IPS DF 6.9 (cell line): ENCODE measurements around the gene GALNT2.

ENCODE experiments used
- DNase-seq: peaks from one replicate; pipeline ENCODE4 v3.0.0-alpha.2; 2013; ENCODE audit warnings: low read depth, low spot score
- H3K27ac ChIP-seq: one replicate; pipeline ENCODE4 v1.5.1; 2013; ENCODE audit warnings: low read length, control low read depth
- H3K27me3 ChIP-seq: 2 replicates; pipeline ENCODE4 v1.6.1; 2013; ENCODE audit warnings: mild to moderate bottlenecking, low read length; ENCODE audit not compliant: control insufficient read depth, insufficient read depth
- H3K36me3 ChIP-seq: 2 replicates; pipeline ENCODE4 v1.6.1; 2013; ENCODE audit warnings: low read length; ENCODE audit not compliant: control insufficient read depth, insufficient read depth
- H3K4me1 ChIP-seq: 2 replicates; pipeline ENCODE4 v1.6.1; 2013; ENCODE audit warnings: low read length; ENCODE audit not compliant: control insufficient read depth, insufficient read depth
- H3K4me3 ChIP-seq: 2 replicates; pipeline ENCODE4 v1.5.1; 2013; ENCODE audit warnings: mild to moderate bottlenecking, low read length
- H3K9me3 ChIP-seq: 2 replicates; pipeline ENCODE4 v1.6.1; 2013; ENCODE audit warnings: low read length, inconsistent platforms; ENCODE audit not compliant: control insufficient read depth, insufficient read depth
- WGBS: extraction: QIAGEN DNeasy Blood & Tissue Kit; methylation state at CpG from one replicate; pipeline ENCODE4 v1.1.7; 2013; ENCODE audit warnings: mixed read lengths, missing lambda C conversion rate; ENCODE audit not compliant: insufficient read length, insufficient coverage; 5-methylcytosine and 5-hydroxymethylcytosine counted together

The GALNT2 gene

DNA sequence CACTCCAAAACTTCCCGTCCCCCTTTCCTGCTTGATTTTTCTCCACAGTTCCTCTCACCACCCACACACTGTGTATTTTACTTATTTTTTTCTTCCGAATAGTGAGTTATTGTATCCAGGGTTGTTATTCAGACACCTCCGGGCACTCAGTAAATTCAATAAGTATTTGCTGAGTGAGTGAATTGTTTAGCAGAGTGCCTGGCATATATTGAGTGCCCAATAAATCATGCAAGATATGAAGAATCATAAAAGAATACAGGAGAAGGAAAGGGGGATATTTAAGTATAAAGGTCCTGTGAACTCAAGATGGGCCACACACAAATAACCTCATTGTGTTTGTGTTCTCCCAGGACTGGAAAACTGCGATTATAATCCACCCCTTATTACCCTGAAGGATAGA is 139.9 kb downstream of the GALNT2 start:
- H3K4me1 ChIP-seq: peaks cover 2% of the 10 kb centered on the region; the same call in 1 of the 2 replicates
- no peak overlapping the region for H3K27ac ChIP-seq
- no peaks in the 10 kb centered on the region for H3K27me3 ChIP-seq
- peaks cover 3% of the 10 kb centered on the region; the same call in 1 of the 2 replicates for H3K36me3 ChIP-seq
- H3K4me3 ChIP-seq: no peak overlapping the region
- WGBS: no CpG with 5 or more reads among the region's 4 CpGs
- no peaks in the 10 kb centered on the region for H3K9me3 ChIP-seq
- DNase-seq: no peak

DNA sequence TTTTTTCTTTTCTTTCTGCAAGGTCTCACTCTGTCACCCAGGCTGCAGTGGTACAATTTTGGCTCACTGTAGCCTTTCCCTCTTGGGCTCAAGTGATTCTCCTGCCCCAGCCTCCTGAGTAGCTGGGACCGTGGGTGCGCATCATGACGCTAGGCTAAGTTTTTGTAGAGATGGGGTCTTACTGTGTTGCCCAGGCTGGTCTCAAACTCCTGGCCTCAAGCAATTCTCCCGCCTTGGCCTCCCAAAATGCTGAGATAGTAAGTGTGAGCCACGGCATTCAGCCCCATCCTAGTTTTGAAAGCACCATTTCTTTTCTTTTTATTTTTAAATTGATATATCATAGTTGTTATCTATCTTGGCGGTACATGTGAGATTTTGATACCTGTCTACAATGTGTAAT is 140.6 kb downstream of the GALNT2 start:
- WGBS: no CpG with 5 or more reads among the region's 6 CpGs
- Histone ChIP-seq H3K4me3 (no peak overlapping the region), H3K36me3 (peaks cover 3% of the 10 kb centered on the region; the same call in 1 of the 2 replicates), H3K4me1 (peaks cover 2% of the 10 kb centered on the region; the same call in 1 of the 2 replicates), H3K27ac (no peak overlapping the region), H3K9me3 (no peaks in the 10 kb centered on the region), H3K27me3 (no peaks in the 10 kb centered on the region)
- DNase-seq: no peak

DNA sequence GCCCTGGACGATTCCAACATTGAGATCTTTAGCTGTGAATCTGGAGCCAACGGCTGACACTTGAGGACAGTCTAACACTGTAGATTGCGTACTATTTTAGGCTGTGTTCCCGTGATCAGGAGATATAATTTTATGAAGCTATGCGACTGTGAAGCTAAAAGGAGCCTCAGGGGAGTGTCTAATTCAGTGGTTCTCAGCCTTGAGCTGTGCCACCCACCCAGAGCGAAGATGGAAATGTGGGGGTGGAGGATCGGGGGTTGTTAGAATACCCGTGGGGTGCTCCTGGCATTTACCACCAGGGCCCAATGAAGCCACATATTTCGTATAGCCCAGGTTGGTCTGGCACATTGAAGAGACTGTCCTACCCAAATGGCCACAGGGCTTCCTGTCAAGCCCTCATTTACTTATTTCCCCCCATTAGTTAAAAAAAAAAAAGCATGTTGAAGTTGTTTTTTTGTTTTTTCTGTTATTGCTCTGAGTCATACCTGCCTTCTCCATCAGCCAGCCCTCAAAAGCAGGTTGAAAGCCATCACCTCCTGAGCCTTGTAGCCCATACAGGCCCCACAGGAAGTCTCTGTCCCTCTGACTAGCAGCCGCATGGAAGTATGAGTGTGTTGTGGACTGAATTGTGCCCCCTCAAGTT is 141.7 kb downstream of the GALNT2 start:
- no peaks in the 10 kb centered on the region for H3K9me3 ChIP-seq
- H3K27me3 ChIP-seq: no peaks in the 10 kb centered on the region
- H3K4me1 ChIP-seq: peaks cover 2% of the 10 kb centered on the region; the same call in 1 of the 2 replicates
- no peak overlapping the region for H3K4me3 ChIP-seq
- peaks cover 3% of the 10 kb centered on the region; the same call in 1 of the 2 replicates for H3K36me3 ChIP-seq
- no peak for DNase-seq
- no peak overlapping the region for H3K27ac ChIP-seq
- no CpG with 5 or more reads among the region's 10 CpGs for WGBS

DNA sequence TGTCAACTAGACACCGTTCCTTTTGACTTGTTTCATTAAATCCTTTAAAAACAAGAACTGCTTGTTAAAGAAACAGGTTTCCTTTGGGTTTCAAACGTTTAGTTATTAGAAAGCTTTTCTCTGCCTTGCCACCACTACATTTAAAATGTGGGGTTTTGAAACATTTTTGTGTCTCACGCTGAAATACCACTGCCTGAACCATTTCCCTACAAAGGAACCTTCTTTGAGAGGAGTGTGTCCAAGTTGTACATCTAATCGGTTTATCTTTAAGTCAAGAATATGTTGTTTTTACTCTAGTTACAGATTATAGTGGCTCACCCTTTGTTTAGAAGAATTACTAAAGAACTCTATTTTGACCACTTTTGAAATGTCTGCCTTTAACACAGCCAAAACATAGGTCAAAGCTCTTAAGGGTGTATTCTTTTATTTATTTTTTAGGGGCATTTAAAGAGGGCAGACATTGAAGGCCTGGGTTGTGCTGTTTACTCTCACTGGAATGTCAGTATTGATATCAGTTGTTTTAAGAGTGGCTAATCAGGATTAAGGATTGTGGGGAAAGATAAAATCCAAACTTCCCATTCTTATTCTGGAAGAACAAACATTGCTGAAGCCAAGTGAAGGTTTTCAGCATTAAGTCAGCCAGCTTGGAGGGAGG is 143.4 kb downstream of the GALNT2 start:
- H3K27ac ChIP-seq: no peak overlapping the region
- WGBS: no CpG with 5 or more reads among the region's 4 CpGs

DNA sequence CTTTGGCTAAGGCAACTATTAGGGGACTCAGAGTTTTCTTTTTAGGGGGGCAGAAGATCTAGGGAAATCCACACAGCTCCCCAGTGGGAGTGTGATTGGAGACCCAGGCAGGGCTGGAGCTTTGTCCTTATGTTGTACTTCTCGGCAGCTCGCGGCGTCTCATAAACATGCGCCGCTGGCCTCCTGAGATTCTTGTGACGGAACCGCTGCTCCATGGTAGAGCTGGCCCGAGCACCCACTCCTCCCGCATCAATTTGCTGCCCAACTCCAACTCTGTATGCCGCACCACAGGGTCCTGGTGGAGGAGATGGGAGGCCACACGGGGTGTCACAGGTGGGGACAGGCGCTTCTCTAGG is 143.9 kb downstream of the GALNT2 start:
- H3K36me3 ChIP-seq: no peaks in the 10 kb centered on the region
- H3K27me3 ChIP-seq: no peaks in the 10 kb centered on the region
- H3K4me3 ChIP-seq: no peak overlapping the region
- no peaks in the 10 kb centered on the region for H3K9me3 ChIP-seq
- no peak for DNase-seq
- H3K4me1 ChIP-seq: no peaks in the 10 kb centered on the region
- no peak overlapping the region for H3K27ac ChIP-seq
- whole genome bisulfite sequencing: no CpG with 5 or more reads among the region's 13 CpGs

More for the DNA sequence above, 143.4 kb downstream of the GALNT2 start:
- no peak for DNase-seq
- no peaks in the 10 kb centered on the region for H3K27me3 ChIP-seq
- no peaks in the 10 kb centered on the region for H3K36me3 ChIP-seq
- H3K9me3 ChIP-seq: no peaks in the 10 kb centered on the region
- H3K4me1 ChIP-seq: no peaks in the 10 kb centered on the region
- no peak overlapping the region for H3K4me3 ChIP-seq

DNA sequence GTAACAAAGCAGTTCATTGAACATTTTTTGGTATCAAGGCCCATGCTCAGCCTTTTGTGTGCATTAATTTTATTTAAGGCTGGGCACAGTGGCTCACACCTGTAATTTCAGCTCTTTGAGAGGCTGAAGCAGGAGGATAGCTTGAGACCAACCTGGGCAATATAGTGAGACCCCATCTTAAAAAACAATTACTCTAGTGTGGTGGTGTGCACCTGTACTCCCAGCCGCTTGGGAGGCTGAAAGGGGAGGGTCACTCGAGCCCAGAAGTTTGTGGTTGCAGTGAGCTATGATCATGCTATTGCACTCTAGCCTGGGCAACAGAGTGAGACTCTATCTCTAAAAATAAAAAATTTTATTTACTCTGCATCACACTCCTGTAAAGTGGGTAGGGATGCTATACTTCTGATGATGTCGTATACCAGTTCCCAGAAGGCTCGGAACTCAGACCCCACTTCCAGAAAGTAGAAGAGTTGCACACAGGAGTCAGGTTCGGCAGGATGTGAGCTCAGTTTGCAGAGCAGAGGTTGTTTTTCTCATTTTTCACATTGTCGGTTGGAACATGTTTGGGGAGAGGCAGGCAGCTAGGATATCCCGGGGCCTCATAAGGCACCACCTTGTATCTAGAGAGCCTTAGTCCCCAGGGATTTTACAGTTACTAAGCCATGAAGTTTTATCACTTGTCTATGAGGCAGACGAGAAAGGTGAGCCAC is 144.6 kb downstream of the GALNT2 start:
- H3K36me3 ChIP-seq: no peaks in the 10 kb centered on the region
- WGBS: no CpG with 5 or more reads among the region's 8 CpGs
- H3K4me3 ChIP-seq: no peak overlapping the region
- H3K9me3 ChIP-seq: no peaks in the 10 kb centered on the region
- H3K27me3 ChIP-seq: no peaks in the 10 kb centered on the region
- H3K27ac ChIP-seq: no peak overlapping the region
- no peaks in the 10 kb centered on the region for H3K4me1 ChIP-seq
- DNase-seq: no peak

DNA sequence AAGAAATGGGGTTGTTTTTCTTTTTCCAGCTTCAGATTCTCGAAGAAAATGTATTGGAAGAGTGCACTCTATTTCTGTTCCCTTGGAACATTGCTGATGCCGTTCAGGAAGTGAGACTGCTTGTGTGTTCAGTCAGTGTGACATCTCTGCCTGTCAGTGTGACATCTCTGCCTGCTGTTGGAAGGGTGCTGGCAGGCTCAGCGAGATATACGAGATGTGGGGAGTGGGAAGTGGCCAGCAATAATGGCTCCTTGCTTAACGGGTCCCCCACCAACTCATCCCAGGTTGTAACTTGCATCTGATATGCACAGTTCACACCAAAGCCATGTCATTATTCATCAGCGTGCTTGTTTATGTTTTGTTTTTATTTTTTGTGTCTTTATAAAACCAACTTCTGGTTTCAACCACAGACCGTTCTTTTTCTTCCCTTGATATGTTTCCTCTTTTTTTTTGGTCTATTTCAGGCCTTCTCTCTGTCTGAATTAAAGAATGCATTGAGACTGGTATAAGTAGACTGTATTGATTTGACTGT is 145.4 kb downstream of the GALNT2 start:
- no CpG with 5 or more reads among the region's 7 CpGs for WGBS
- Histone ChIP-seq H3K4me1 (no peaks in the 10 kb centered on the region; the same call in 1 of the 2 replicates), H3K27ac (no peak overlapping the region), H3K4me3 (no peak overlapping the region), H3K27me3 (no peaks in the 10 kb centered on the region), H3K36me3 (no peaks in the 10 kb centered on the region), H3K9me3 (no peaks in the 10 kb centered on the region)
- DNase-seq: no peak

DNA sequence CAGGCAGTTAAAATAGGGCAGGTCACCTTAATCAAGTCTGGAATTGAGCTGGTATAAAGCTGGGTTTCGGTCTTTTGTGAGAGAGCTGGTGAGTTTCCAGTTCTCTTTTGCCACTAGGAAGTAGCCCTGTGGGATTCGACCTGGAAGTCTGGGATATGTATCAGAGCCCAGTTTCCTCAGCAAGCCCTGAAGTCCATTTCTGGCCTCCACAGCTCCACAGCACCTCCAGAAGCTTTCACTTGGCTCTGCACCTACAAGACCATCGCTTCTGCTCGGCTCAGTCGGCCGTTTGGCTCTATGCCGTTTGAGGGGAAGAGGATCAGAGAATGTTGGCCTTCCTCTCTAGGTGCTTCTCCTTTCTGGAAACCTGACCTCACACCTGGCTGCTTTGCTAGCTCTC is 148.0 kb downstream of the GALNT2 start:
- DNase-seq: no peak
- no peaks in the 10 kb centered on the region for H3K36me3 ChIP-seq
- WGBS: no CpG with 5 or more reads among the region's 7 CpGs

DNA sequence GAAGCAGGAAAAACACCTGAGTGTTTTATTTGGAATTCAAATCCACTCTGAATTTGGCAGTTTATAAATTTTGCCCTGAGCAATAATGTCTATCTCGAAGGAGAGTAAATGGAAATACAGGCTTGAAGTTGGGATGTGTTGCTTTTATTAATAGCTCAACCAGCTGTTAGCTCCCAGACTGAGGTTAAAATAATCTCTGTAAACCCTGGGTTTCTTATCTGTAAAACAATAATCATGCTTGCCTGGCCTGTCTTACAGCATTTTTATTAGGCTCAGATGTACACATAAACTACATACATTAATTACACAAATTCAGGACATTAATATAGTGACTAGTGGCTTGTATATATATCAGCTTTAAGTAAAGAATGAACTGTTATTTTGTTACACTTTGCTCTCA is 148.5 kb downstream of the GALNT2 start:
- H3K27me3 ChIP-seq: no peaks in the 10 kb centered on the region
- H3K4me3 ChIP-seq: no peak overlapping the region
- WGBS: no CpG with 5 or more reads among the region's 1 CpG
- H3K9me3 ChIP-seq: no peaks in the 10 kb centered on the region
- H3K27ac ChIP-seq: no peak overlapping the region
- peaks cover 3% of the 10 kb centered on the region for H3K4me1 ChIP-seq
- H3K36me3 ChIP-seq: no peaks in the 10 kb centered on the region
- no peak for DNase-seq

More for the DNA sequence above, 148.0 kb downstream of the GALNT2 start:
- Histone ChIP-seq H3K27me3 (no peaks in the 10 kb centered on the region), H3K4me1 (peaks cover 2% of the 10 kb centered on the region), H3K4me3 (no peak overlapping the region), H3K27ac (no peak overlapping the region), H3K9me3 (no peaks in the 10 kb centered on the region)

DNA sequence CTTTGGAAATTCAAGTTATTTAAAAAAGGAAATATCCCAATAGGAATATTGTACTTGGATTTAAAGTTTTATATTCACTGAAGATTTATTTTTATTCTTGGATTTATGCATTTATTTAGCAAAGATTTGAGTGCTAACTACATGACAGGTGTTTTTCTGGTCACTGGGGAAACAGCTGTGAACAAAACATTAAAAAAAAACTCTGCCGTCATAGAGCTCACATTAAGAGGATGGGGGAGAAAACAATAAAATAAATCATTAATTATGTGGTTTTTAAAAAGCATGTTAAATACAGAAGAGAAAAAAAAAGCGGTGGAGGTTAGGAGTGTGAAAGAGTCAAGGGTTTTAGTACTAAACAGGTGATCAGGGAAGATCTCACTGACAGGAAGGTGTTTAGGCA is 149.9 kb downstream of the GALNT2 start:
- no peak overlapping the region for H3K4me3 ChIP-seq
- no peak overlapping the region for H3K27ac ChIP-seq
- no peaks in the 10 kb centered on the region for H3K36me3 ChIP-seq
- WGBS: 100% methylated on average over 1 of the region's 2 CpGs
- DNase-seq: no peak
- H3K9me3 ChIP-seq: no peaks in the 10 kb centered on the region
- H3K4me1 ChIP-seq: peaks cover 4% of the 10 kb centered on the region
- no peaks in the 10 kb centered on the region for H3K27me3 ChIP-seq
